ENCODE results near the gene HM13.

DNA sequence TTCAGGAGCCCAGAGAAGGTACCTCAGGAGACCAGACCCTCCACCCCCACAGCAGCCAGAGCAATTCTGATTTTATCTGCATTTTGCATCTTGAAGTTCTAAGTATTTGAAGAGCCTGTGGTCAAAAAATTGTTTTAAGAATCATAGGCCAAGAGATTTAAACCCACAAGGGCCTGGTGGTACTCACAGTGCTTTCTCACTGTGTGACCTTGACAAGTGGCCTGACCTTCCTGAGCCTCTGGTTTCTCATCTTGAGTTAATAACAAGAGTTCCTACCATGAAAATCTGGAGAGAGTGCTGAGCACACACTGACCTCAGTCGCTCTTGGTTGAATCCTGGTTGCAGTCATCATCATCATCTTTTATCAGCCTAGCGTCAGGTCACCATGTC is 45.5 kb downstream of the HM13 start:
- TF ChIP-seq YY1 (IDR thresholded peaks at IDR 0.05) (no peak), TAF1 (conservative IDR thresholded peaks at IDR 0.05) (no peak), RAD21 (IDR thresholded peaks at IDR 0.05) (no peak), GABPA (IDR thresholded peaks at IDR 0.05 in 1 of 2, conservative IDR thresholded peaks at IDR 0.05 in 1 of 2) (no peak), SP1 (IDR thresholded peaks at IDR 0.05) (no peak), JUND (IDR thresholded peaks at IDR 0.05) (no peak)
- TF ChIP-seq, protein P1, sequence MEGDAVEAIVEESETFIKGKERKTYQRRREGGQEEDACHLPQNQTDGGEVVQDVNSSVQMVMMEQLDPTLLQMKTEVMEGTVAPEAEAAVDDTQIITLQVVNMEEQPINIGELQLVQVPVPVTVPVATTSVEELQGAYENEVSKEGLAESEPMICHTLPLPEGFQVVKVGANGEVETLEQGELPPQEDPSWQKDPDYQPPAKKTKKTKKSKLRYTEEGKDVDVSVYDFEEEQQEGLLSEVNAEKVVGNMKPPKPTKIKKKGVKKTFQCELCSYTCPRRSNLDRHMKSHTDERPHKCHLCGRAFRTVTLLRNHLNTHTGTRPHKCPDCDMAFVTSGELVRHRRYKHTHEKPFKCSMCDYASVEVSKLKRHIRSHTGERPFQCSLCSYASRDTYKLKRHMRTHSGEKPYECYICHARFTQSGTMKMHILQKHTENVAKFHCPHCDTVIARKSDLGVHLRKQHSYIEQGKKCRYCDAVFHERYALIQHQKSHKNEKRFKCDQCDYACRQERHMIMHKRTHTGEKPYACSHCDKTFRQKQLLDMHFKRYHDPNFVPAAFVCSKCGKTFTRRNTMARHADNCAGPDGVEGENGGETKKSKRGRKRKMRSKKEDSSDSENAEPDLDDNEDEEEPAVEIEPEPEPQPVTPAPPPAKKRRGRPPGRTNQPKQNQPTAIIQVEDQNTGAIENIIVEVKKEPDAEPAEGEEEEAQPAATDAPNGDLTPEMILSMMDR (IDR thresholded peaks at IDR 0.05; ENCODE audit: low read depth, low read length, missing input control) = no peak
- TF ChIP-seq, protein P2, sequence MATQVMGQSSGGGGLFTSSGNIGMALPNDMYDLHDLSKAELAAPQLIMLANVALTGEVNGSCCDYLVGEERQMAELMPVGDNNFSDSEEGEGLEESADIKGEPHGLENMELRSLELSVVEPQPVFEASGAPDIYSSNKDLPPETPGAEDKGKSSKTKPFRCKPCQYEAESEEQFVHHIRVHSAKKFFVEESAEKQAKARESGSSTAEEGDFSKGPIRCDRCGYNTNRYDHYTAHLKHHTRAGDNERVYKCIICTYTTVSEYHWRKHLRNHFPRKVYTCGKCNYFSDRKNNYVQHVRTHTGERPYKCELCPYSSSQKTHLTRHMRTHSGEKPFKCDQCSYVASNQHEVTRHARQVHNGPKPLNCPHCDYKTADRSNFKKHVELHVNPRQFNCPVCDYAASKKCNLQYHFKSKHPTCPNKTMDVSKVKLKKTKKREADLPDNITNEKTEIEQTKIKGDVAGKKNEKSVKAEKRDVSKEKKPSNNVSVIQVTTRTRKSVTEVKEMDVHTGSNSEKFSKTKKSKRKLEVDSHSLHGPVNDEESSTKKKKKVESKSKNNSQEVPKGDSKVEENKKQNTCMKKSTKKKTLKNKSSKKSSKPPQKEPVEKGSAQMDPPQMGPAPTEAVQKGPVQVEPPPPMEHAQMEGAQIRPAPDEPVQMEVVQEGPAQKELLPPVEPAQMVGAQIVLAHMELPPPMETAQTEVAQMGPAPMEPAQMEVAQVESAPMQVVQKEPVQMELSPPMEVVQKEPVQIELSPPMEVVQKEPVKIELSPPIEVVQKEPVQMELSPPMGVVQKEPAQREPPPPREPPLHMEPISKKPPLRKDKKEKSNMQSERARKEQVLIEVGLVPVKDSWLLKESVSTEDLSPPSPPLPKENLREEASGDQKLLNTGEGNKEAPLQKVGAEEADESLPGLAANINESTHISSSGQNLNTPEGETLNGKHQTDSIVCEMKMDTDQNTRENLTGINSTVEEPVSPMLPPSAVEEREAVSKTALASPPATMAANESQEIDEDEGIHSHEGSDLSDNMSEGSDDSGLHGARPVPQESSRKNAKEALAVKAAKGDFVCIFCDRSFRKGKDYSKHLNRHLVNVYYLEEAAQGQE (IDR thresholded peaks at IDR 0.05) = no peak
- TF ChIP-seq, protein P3, sequence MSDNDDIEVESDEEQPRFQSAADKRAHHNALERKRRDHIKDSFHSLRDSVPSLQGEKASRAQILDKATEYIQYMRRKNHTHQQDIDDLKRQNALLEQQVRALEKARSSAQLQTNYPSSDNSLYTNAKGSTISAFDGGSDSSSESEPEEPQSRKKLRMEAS (IDR thresholded peaks at IDR 0.05) = no peak

Measured in liver (tissue), 3 donors.